ENCODE data around the gene CAMTA1.

Gene CAMTA1

GRCh38 chr1:6785728-6786505, 663 bp downstream of the CAMTA1 start:
- peak; percentile 87 for DNase-seq (ENCODE audit: low spot score)
- no peak for TF ChIP-seq CTCF (IDR thresholded peaks at IDR 0.05; ENCODE audit: borderline replicate concordance, control extremely low read depth, extremely low read depth, insufficient read depth, missing control alignments)
- in situ Hi-C loops (cut with MboI; ENCODE audit: low sequenced_read_pairs, unreplicated experiment) = no loop called here

- DNase-seq (ENCODE audit: low spot score) = no peak
- in situ Hi-C loops (cut with MboI; ENCODE audit: low sequenced_read_pairs, unreplicated experiment) = no loop called here
- no peak for TF ChIP-seq CTCF (IDR thresholded peaks at IDR 0.05; ENCODE audit: borderline replicate concordance, control extremely low read depth, extremely low read depth, insufficient read depth, missing control alignments)
Observed at GRCh38 chr1:6788946-6789345, 3.7 kb downstream of the CAMTA1 start.

- in situ Hi-C loops (cut with MboI; ENCODE audit: low sequenced_read_pairs, unreplicated experiment) = no loop called here
- no peak for TF ChIP-seq CTCF (IDR thresholded peaks at IDR 0.05; ENCODE audit: borderline replicate concordance, control extremely low read depth, extremely low read depth, insufficient read depth, missing control alignments)
- no peak for DNase-seq (ENCODE audit: low spot score)
Observed at GRCh38 chr1:6790146-6790545, 4.9 kb downstream of the CAMTA1 start.

- in situ Hi-C loops (cut with MboI; ENCODE audit: low sequenced_read_pairs, unreplicated experiment) = no loop called here
- peak; percentile 33 for DNase-seq (ENCODE audit: low spot score)
- peak; percentile 17 for TF ChIP-seq CTCF (IDR thresholded peaks at IDR 0.05; ENCODE audit: borderline replicate concordance, control extremely low read depth, extremely low read depth, insufficient read depth, missing control alignments)
Observed at GRCh38 chr1:6794164-6794563, 8.9 kb downstream of the CAMTA1 start.

GRCh38 chr1:6795203-6795602, 9.9 kb downstream of the CAMTA1 start:
- in situ Hi-C loops (cut with MboI; ENCODE audit: low sequenced_read_pairs, unreplicated experiment) = no loop called here
- no peak for DNase-seq (ENCODE audit: low spot score)
- no peak for TF ChIP-seq CTCF (IDR thresholded peaks at IDR 0.05; ENCODE audit: borderline replicate concordance, control extremely low read depth, extremely low read depth, insufficient read depth, missing control alignments)

GRCh38 chr1:6795661-6796060, 10.4 kb downstream of the CAMTA1 start:
- no peak for DNase-seq (ENCODE audit: low spot score)
- in situ Hi-C loops (cut with MboI; ENCODE audit: low sequenced_read_pairs, unreplicated experiment) = no loop called here

More at GRCh38 chr1:6795661-6796060, 10.4 kb downstream of the CAMTA1 start:
- TF ChIP-seq CTCF (IDR thresholded peaks at IDR 0.05; ENCODE audit: borderline replicate concordance, control extremely low read depth, extremely low read depth, insufficient read depth, missing control alignments) = no peak
